Fibroblast of lung (primary cell): Measurements from ENCODE around the gene CAMKV. TPM values are rescaled to one million over a fixed set of nuclear protein-coding genes. Genes with fewer than 3 reads are reported as not detected.

ENCODE experiments used
- DNase-seq, 2 donors: peaks; one replicate each; pipeline versions ENCODE4 v3.0.0 to v3.0.0-alpha.2; 2010; ENCODE audit warnings: low read depth in 2 of 2
- H2AFZ ChIP-seq: 2 replicates; pipeline ENCODE4 v1.5.1; 2012; ENCODE audit warnings: low read length, control low read depth, inconsistent platforms
- H3K27ac ChIP-seq: 2 replicates; pipeline ENCODE4 v1.5.1; 2011; ENCODE audit warnings: low read length, control low read depth; ENCODE audit not compliant: insufficient read depth
- H3K27me3 ChIP-seq: 2 replicates; pipeline ENCODE4 v1.5.1; 2011; ENCODE audit warnings: mild to moderate bottlenecking, low read length; ENCODE audit not compliant: control insufficient read depth, insufficient read depth
- H3K36me3 ChIP-seq: 2 replicates; pipeline ENCODE4 v1.5.1; 2011; ENCODE audit warnings: low read length; ENCODE audit not compliant: control insufficient read depth, insufficient read depth
- H3K4me1 ChIP-seq: 2 replicates; pipeline ENCODE4 v1.5.1; 2011; ENCODE audit warnings: low read length; ENCODE audit not compliant: control insufficient read depth, insufficient read depth; ENCODE audit errors: extremely low read depth
- H3K4me2 ChIP-seq: 2 replicates; pipeline ENCODE4 v1.5.1; 2011; ENCODE audit warnings: low read length, control low read depth; ENCODE audit not compliant: insufficient read depth; ENCODE audit errors: extremely low read depth
- H3K4me3 ChIP-seq, 4 experiments: fragments of 200-600 bp in 1 of 4; sonication (generic) in 1 of 4; replicated peaks in 1 of 4; 2 replicates each; pipeline ENCODE4 v1.5.1; 2011 to 2016; ENCODE audit warnings: low read length in 4 of 4, low read depth in 3 of 4, mild to moderate bottlenecking in 3 of 4, control low read depth in 2 of 4, inconsistent platforms in 1 of 4, mixed read lengths in 1 of 4; ENCODE audit not compliant: insufficient read depth in 1 of 4; ENCODE audit errors: control extremely low read depth in 1 of 4
- H3K79me2 ChIP-seq: 2 replicates; pipeline ENCODE4 v1.5.1; 2012; ENCODE audit warnings: mild to moderate bottlenecking, low read length, inconsistent platforms; ENCODE audit not compliant: control insufficient read depth, insufficient read depth
- H3K9ac ChIP-seq: 2 replicates; pipeline ENCODE4 v1.5.1; 2011; ENCODE audit warnings: mild to moderate bottlenecking, low read length, control low read depth; ENCODE audit not compliant: insufficient read depth
- H3K9me3 ChIP-seq: 2 replicates; pipeline ENCODE4 v1.5.1; 2012; ENCODE audit warnings: low read depth, low read length; ENCODE audit not compliant: control insufficient read depth, insufficient read depth
- H4K20me1 ChIP-seq: 2 replicates; pipeline ENCODE4 v1.5.1; 2011; ENCODE audit warnings: low read length; ENCODE audit not compliant: control insufficient read depth, insufficient read depth; ENCODE audit errors: extremely low read depth
- CTCF ChIP-seq, 2 donors: IDR thresholded peaks in 1 of 2; conservative IDR thresholded peaks in 1 of 2; 1 replicate in 1 of 2; 2 replicates in 1 of 2; pipeline ENCODE4 v1.5.1; 2011 to 2012; ENCODE audit warnings: low read length in 2 of 2, control low read depth in 1 of 2, inconsistent platforms in 1 of 2, low read depth in 1 of 2, mild to moderate bottlenecking in 1 of 2
- EZH2 ChIP-seq: IDR thresholded peaks from 2 replicates; pipeline ENCODE4 v1.5.1; 2012; ENCODE audit warnings: low read length, control low read depth, mild to moderate bottlenecking; ENCODE audit errors: missing control alignments
- polyA plus RNA-seq, 2 donors: library from polyadenylated mRNA; depleted of rRNA in 1 of 2; stranded (reverse) in 1 of 2; unstranded in 1 of 2; fragments of >200 nt; gene quantifications; 2 replicates each; pipeline ENCODE4 v1.2.1, GENCODE V29; 2011 to 2012; ENCODE audit warnings: missing spikeins in 1 of 2
- total RNA-seq: library from RNA; depleted of rRNA; stranded (reverse); fragments of >200 nt; gene quantifications from 2 replicates; pipeline ENCODE4 v1.2.1, GENCODE V29; 2014

CAMKV gene
- total and polyA plus RNA-seq, 2 donors (not counting 1 experiment from before 2014, with no cell fraction given): 0.06 TPM; not detected in 1

GRCh38 chr3:49855662-49856061, 14.0 kb downstream of the CAMKV start:
- H3K4me2 ChIP-seq: peak overlapping the region; percentile 87
- H3K4me1 ChIP-seq: peaks cover 3% of the 10 kb centered on the region
- DNase-seq: no peak
- H3K27ac ChIP-seq: peak overlapping the region; percentile 39
- peak overlapping the region; percentile 99 for H2AFZ ChIP-seq
- no peaks in the 10 kb centered on the region for H3K27me3 ChIP-seq
- H3K36me3 ChIP-seq: no peaks in the 10 kb centered on the region
- no peaks in the 10 kb centered on the region for H3K9me3 ChIP-seq
- peak overlapping the region; percentile 66 to 74 (median 70) for H3K4me3 ChIP-seq
- H3K79me2 ChIP-seq: peaks cover 8% of the 10 kb centered on the region
- H3K9ac ChIP-seq: no peak overlapping the region
- no peaks in the 10 kb centered on the region for H4K20me1 ChIP-seq
- TF ChIP-seq EZH2 (no peak), CTCF (conservative IDR thresholded peaks at IDR 0.05 in 1 of 2, IDR thresholded peaks at IDR 0.05 in 1 of 2; ENCODE audit: low read depth in 1 of 2, low read length in 2 of 2) (no peak)

DNA sequence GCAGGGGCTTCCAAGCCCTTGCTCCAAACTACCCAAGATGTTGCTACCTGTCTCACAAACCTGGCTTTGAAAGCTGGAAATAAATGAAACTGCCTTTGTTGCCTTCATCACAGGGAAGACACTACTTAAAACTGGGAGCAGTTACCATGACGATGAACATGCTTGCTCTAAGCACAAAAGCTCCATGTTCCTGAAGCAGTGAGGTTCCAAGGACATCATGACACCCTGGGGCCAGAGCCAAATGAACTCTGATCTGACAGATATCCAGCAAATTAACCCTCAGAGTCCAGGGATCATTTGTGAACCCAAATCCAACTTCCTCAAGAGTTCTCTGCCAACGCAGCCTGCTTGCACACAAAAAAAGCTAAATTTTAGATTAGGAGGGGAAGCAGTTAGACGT, 24.0 kb downstream of the CAMKV start:
- H4K20me1 ChIP-seq: no peaks in the 10 kb centered on the region

GRCh38 chr3:49844464-49845183, 25.1 kb downstream of the CAMKV start:
- DNase-seq: no peak
- no peak overlapping the region for H3K4me2 ChIP-seq
- no peak overlapping the region for H3K27ac ChIP-seq
- no peaks in the 10 kb centered on the region for H3K79me2 ChIP-seq
- no peaks in the 10 kb centered on the region for H3K36me3 ChIP-seq
- H3K4me1 ChIP-seq: peaks cover 5% of the 10 kb centered on the region
- H3K4me3 ChIP-seq: no peak overlapping the region
- H3K27me3 ChIP-seq: no peaks in the 10 kb centered on the region
- H3K9ac ChIP-seq: no peak overlapping the region
- H4K20me1 ChIP-seq: no peaks in the 10 kb centered on the region
- no peaks in the 10 kb centered on the region for H3K9me3 ChIP-seq
- TF ChIP-seq EZH2 (no peak), CTCF (conservative IDR thresholded peaks at IDR 0.05 in 1 of 2, IDR thresholded peaks at IDR 0.05 in 1 of 2; ENCODE audit: low read depth in 1 of 2, low read length in 2 of 2) (no peak)
- no peak overlapping the region for H2AFZ ChIP-seq

More for the DNA sequence above, 24.0 kb downstream of the CAMKV start:
- no peaks in the 10 kb centered on the region for H3K27me3 ChIP-seq
- no peak overlapping the region for H3K4me3 ChIP-seq
- H3K79me2 ChIP-seq: no peaks in the 10 kb centered on the region
- TF ChIP-seq CTCF (conservative IDR thresholded peaks at IDR 0.05 in 1 of 2, IDR thresholded peaks at IDR 0.05 in 1 of 2; ENCODE audit: low read depth in 1 of 2, low read length in 2 of 2) (no peak), EZH2 (no peak)
- H3K4me1 ChIP-seq: no peaks in the 10 kb centered on the region
- H3K36me3 ChIP-seq: no peaks in the 10 kb centered on the region
- no peak overlapping the region for H2AFZ ChIP-seq
- H3K4me2 ChIP-seq: no peak overlapping the region
- no peak overlapping the region for H3K27ac ChIP-seq
- H3K9me3 ChIP-seq: no peaks in the 10 kb centered on the region
- H3K9ac ChIP-seq: no peak overlapping the region
- no peak for DNase-seq
